ENCODE results near the gene CDKN2D.

The CDKN2D gene

DNA sequence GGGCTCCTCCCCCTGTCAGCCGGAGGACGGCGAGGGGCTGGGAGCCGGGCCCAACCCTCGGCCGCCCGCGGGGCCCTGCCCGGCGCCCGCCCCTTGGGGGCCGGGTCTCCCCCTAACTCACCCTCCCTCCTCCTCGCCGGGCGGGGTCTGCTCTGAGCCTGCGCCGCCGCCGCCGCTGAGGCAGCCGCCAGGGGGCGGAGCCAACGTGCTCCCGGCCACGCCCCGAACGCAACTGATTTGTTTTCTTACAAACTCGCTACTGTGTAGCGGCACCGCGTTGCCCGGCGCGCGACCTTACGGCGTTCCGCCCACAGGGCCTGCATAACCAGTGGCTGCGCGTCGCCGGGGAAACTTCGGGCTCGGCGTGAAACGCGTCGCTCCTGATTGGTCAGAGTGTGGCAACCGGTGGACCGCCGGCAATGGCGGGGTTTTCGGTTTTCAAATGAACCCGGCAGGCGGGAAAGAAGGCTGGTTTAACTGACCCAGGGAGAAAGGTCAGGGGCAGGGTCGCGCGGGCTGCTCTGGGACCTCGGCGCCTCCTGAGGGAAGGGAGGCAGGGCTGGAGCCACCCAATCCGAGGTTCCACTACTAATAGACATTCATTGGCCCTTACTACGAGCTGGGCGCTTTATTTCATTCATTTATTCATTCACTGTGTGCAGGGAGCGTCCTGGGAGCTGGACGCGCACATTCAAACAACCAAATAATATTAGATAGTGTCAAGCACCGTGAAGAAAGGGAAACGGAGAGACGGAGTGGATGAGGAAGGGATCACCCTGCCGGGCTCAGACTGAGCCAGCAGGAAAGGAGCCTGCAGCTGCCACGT is at the start of gene CDKN2D:
Gene CDKN2D (minus strand): TSS at position 154 of the 826 bp plus-strand sequence. CDS start 326 bp downstream, outside the sequence.
- DNase-seq = peak; percentile 100

DNA sequence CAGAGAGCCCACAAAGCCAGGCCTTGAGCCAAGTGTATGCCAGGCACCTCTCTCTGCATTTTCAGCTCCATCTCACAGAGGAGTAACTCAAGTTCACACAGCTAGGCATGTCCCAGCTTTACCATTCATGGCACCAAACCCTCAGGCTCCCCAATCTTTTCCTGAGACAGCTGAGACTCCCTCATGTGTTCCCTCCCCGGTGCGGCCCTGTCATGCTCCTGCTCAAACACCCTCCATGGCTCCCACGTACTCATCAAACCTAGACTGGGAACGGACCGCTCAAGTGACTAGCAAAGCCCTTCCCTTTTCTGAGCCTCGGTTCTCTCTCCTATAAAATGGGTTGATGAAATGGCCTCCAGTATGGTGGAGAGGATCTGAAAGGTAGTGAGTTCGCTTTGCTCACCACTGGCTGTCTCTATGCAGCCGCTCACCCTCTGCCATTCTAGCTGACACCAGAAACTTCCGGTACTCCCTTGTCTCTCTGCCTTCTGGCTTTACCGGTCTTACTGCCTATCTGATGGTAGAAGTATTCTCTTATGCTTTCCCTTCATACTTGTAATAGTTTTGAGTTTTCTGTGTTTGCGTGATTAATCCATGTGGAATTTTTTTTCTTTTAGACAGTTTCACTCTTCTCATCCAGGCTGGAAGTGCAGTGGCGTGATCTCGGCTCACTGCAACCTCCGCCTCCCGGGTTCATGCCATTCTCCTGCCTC is 48.8 kb upstream of the CDKN2D start:
- DNase-seq = no peak

DNA sequence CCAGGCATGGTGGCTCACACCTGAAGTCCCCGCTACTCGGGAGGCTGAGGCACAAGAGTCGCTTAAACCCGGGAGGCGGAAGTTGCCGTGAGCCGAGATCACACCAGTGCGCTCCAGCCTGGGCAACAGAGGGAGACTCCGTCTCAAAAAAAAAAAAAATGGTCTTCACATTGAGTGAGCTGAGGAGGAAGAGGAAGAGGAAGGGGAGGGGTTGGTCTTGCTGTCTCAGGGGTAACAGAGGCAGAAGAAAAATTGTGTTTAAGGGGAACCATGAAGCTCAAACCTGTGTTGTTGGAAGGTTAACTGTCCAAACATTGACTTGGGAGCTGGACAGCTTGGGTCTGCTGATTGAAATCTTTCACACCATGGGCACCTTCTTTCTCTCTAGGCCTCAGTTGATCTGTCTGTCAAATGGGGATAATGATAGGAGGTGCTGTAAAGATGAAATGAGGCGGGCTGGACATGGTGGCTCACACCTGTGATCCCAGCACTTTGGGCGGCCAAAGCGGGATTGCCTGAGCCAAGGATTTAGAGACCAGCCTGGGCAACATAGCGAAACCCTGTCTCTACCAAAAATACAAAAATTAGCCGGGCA is 46.7 kb upstream of the CDKN2D start:
- no peak for DNase-seq

DNA sequence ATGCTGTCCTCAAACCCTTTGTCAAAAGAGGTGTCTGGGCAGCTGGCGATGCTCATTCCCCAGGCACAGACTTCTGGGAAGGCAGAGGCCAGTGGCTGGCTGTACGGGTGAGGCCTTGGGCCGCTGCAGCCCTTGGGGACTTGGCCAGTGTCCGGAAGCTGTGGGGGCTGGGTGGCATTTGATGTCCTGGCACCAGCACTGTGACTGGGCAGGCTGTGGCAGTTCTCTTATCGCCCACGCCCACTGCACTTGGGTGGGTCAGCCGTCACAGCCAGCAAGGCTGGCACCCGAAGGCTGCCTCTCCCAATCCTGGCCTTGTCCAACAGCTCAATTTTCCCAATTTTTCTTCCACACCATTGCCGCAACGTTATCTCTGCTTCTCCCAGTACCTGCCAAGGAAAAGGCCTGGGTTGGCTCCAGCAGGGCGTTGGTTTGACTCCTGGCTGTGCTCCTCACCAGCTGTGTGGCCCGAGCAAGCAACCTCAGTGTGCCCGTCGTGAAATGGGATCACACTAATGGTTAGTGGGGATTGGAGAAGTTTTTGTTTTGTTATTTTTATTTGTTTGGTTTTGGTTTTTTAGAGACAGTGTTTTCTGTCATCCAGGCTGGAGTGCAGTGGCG is 43.8 kb upstream of the CDKN2D start:
- no peak for DNase-seq

DNA sequence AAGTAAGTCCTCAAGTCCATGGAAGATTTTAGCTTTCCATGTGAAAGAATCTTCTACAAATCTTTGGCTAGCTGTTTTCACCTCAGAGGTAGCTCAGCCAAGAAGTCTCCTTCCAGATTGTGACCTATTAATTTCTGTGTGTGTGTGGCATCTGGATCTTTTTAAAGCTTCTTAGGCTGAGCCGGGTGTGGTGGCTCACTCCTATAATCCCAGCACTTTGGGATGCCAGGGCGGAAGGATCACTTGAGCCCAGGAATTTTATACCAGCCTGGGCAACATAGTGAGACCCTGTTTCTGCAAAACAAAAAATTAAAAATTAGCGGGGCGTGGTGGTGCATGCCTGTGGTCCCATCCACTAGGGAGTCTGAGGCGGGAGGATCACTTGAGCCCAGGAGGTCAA is 43.1 kb upstream of the CDKN2D start:
- no peak for DNase-seq

DNA sequence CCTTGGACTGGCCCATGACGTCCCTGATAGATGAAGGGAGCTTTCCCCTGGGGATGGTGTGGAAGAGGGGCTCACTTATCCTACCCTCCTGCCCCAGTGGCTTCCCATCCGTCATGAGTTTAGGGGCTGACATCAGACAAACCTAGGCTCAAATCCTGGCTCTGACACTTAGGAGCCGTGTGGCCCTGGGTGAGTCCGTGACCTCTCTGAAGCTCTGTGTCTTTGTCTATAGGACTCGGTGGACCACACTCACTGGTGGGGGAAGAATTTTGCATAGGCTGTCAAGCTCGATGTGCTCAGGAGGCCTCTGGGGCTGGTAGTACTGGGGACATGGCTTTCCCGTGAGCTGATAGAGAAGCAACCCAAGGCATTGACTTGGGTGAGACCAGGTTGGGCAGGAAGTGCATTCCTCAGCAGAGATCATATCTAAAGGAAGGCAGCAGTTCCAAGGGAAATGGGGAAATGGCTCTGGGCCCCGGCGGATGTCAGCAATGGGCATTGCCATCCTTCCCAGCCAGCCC is 35.7 kb upstream of the CDKN2D start:
- DNase-seq = no peak

DNA sequence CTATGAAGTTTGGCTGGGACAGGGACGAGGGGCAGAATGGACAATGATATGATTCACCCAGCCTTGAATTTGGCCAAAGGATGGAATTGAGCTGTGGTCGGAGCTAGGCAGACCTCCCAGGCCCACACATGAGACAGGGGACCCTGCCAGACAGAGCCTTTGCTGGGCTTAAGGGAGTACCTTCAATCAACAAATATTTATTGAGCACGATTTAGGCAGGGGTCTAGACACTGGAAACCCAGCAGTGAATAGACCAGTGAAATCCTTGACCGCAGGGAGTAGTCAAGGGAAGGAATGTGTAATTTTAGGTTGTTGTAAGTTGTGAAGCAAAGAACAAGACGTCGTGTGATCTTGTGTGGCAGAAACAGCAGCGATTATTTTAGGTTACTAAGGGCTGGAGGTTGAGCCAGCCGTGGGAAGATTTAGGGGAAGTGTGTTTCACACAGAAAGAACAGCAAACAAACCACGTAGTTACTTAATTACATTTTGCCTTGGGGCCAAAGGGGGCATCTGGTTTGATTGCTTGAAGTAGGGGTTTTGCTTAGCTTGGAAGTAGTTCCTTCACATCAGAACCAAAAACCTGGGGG is 35.2 kb upstream of the CDKN2D start:
- DNase-seq = no peak

DNA sequence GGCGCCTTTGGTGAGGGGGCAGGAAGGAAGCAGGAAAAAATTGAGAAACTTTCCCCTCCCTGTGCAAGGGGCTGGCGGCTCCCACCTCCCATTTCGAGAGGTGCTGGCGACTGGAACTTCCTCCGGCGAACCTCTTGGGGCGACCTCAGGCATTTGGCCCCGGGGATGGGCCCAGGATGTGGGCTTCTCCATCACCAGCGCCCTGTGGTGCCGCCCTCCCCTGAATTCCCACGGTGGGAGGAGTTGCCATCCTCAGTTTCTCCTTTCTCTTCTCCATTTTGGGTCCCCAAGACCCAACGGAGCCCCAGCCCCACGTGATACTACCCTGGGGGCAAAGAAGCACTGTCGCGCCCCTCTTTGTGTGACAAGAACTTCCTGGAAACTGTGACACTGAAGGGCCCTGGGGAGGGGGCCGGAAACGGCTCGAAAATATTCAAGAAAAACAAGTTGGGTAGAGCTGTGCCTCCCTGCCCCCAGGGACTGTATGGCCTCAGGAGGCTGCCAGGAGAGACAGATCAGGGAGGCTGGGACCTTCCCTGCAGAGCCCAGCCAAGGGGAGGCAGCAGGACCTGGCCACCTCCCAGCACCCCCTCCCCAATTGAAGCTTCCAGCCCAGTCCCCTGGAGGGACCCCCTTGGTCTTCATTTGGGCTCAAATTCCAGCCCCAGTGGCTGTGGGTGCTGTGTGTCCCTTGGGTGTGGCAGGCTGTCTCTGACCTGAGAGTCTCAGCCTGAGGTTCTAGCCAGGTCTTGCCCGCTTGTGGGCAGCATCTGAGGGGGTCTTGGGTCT is 34.5 kb upstream of the CDKN2D start:
- DNase-seq = peak; percentile 80

DNA sequence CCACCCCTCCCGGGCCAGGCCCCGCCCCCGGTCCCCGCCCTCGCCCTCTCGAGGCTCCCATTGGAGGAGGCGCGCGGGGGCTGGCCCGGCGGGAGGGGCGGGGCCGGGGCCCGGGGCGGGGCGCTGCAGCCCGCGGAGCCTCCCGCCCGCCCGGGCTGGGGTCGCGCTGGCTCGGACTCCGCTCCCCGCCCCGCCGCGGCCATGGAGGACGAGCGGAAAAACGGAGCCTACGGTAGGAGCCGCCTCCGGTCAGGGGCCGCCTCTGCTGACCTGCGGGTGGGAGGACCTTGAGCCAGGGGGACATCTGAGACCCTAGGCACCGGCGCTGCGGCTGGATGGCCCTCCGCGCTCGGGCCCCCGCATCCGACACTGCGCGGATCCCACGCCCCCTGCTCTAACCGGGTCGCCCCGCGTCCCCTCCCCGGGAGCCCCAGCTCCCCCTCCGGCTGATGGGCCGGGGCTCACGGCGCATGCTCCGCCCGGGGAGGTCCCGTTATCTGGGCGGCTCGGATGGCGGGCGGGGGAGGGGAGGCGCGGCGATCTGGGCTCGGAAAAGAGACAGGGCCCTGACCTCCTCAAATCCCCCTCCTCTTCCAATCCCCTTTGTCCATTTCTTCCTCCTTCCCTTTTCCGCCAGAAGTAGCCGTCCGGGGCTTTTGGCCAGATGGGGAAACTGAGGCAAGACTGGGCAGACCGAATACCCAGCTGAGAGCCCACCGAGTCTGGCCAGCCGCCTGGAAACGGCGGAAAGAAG is 33.7 kb upstream of the CDKN2D start:
- DNase-seq = peak; percentile 83

DNA sequence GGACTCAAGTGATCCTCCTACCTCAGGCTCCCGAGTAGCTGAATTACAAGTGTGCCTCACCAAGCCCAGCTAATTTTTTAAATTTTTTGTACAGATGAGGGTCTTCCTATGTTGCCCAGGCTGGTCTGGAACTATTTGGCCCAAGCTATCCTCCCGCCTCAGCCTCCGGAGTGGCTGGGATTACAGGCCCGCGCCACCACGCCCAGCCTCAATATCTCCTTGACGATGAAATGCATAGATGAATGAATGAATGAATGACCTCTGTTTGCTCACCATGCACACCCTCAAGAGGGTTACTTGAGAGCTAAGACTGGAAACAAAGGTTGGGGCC is 33.2 kb upstream of the CDKN2D start:
- DNase-seq = no peak

DNA sequence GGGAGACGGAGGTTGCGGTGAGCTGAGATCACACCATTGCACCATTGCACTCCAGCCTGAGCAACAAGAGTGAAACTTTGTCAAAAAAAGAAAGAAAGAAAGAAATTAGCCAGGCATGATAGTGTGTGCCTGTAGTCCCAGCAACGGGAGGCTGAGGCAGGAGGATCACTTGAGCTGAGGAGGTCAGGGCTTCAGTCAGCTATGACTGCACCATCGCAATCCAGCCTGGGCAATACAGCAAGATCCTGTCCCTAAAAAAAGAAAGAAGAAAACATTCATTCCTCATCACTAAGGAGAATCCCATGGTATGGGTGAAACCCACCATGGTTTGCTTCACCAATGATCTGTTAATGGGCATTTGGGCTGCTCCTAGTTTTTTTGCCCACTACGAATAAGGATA is 31.4 kb upstream of the CDKN2D start:
- no peak for DNase-seq

DNA sequence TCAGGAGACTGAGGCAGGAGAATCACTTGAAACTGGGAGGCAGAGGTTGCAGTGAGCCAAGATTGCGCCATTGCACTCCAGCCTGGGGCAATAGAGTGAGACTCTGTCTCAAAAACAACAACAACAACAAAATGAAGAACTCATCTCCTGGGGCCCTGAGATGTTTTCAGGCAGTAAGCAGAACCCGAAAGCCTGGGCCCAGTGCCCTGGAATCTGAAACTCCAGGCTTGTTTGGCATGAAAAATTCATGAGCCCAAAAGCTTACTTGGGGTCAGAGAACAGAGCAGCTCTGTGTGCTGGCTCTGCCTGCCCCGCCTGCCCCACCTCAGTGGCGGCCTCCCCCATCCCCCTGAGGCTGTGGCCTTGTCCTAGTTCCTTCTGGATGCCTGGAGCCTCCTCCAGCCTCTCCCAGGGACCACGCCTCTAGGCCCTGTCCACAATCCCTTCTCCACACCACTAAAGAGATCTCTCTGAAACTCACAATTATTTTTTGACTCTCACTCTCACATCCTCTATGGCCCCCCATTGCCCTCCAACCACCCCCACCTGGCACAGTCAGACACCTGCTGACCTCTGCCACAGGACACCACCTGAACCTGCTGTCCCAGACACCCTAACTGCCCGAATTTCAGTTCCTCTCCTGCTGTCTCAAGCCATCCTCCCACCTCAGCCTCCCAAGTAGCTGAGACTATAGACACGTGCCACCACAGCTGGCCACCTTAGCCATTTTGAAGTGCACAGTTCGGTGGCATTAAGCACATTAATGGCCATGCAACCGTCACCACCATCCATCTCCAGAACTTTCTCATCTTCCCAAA is 25.2 kb upstream of the CDKN2D start:
- DNase-seq = no peak

DNA sequence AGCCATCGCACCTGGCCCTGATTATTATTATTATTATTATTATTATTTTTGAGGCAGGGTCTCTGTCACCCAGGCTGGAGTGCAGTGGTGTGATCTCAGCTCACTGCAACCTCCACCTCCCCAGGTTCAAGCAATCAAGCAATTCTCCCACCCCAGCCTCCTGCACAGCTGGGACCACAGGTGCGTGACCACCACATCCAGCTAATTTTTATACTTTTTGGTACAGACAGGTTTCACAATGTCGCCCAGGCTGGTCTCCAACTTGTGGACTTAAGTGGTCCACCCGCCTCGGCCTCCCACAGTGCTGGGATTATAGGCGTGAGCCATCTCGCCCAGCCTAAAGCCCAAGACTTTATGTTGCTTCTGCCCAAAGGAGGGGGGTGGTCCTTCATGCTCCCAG is 24.4 kb upstream of the CDKN2D start:
- no peak for DNase-seq

DNA sequence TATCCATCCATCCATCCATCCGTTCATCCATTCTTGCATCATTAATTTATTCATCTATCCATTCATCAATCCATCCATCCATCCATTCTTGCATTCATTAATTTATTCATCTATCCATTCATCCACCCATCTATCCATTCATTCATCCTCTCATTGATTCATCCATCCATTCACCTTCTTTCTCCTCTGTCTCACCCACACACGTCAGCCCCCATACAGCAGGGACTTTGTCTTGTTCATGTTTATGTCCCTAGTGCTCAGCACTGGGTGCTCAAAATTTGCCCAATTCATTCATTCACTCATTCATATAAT is 19.0 kb upstream of the CDKN2D start:
- no peak for DNase-seq

DNA sequence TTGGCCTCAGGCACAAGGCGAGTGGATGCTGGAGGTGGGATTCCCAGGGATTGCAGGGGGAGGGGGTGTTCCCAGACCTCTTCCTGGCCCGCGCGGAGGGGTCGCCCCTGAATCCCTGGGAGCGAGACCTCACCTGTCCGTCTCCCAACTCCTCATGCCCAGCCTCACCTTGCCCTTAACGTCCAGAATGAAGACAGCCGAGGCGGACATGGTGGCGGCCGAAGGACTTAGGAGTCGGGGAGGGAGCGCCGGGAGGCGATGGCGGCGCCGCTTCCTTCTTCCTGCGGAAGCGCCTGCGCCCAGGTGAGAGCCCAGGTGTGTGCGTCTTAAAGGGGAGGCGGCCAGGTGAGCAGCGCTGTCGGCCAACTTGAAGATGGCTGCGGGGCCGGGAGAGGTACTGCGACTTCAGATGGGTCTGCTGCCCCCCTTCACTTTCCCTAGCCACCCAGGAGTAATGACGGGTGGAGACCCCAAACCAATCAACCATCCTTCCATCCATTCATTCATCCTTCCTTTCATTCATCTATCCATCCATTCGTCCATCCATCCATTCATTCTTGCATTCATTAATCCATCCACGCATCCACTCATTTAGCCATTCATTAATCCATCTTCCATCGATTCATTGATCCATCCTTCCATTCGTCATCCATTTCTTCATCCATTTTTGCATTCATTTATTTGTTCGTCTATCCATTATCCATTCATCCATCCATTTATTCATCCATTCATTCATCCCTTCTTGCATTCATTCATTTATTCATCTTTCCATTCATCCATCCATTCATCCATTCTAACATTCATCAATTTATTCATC is 18.5 kb upstream of the CDKN2D start, which contains the start of gene AP1M2:
Gene AP1M2 (minus strand): TSS at position 291 of the 817 bp plus-strand sequence. CDS start 81 bp downstream, at position 210.
- no peak for DNase-seq

DNA sequence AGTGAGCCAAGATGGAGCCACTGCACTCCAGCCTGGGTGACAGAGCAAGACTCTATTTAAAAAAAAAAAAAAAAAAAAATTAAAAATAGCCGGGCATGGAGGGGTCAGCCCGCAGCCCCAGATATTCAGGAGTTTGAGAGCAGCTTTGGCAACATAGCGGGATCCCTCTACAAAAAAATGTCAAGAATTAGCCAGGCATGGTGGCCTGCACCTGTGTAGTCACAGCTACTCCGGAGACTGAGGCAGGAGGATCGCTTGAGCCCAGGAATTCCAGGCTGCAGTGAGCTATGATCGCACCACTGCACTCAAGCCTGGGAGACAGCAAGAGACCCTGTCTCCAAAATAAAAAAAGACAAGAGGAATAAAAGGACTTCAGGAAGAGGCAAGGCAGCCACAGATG is 17.6 kb upstream of the CDKN2D start:
- no peak for DNase-seq

DNA sequence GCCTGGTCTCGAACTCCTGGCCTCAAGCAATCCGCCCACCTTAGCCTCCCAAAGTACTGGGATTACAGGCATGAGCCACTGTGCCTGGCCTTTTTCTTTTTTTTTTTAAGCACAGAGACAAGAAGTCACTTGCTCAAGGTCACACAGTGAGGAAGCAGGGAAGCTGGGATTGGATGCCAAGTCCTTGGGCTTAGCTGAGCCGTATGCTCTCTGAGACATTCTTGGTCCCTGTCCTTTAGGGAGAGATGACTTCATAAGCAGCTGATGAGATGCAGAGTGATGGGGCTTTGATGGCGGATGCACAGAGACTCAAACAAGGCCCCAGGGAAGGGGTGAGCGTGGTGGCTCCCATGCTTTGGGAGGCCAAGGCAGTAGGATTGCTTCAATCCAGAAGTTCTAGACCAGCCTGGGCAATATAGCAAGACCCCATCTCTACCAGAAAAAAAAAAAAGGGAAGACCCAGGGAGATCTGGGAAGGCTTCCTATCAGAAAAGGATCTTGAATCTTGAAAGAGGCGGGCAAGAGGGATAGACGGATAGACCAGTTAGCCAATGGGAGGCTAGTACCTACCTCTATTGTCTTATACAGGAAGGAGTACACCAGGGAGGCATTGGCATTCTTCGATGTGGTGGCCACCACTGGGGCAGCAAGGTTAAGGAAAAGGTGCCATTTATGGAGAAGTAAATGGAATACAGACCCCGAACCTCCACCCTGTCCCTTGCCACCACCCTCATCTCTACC is 14.4 kb upstream of the CDKN2D start:
- no peak for DNase-seq

DNA sequence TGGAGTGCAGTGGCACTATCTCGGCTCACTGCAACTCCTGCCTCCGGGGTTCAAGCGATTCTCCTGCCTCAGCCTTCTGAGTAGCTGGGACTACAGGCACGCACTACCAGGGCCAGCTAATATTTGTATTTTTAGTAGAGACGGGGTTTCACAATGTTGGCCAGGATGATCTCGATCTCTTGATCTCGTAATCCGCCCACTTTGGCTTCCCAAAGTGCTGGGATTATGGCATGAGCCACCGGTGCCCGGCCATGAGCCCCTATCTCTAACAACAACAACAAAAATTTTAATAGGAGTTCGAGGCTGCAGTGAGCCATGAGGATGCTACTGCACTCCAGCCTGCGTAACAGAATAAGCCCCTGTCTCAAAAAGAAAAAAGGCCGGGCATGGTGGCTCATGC is 13.3 kb upstream of the CDKN2D start:
- no peak for DNase-seq

Data from activated CD4-positive, alpha-beta T cell treated with anti-CD3 and anti-CD28 coated beads for 1 hour (primary cell).